Middle frontal gyrus (tissue), 1 donor: ENCODE measurements around the gene HNRNPA3.
A peak's percentile ranks its signal among the peaks of the same experiment; 100 is the strongest.
"Not testable (repeated sequence)": the region's sequence is repeated elsewhere in the genome, so short reads cannot be mapped to it uniquely, and the experiment has no call there.

Source experiments
- DNase-seq: peaks from one replicate; pipeline ENCODE4 v3.0.0-alpha.2; 2015; ENCODE audit warnings: low spot score; ENCODE audit errors: extremely low spot score

HNRNPA3 gene

GRCh38 chr2:177254433-177255226 is 42.0 kb downstream of the HNRNPA3 start:
- no peak for DNase-seq

GRCh38 chr2:177255227-177255601 is 42.6 kb downstream of the HNRNPA3 start:
- DNase-seq: no peak

GRCh38 chr2:177256026-177256425 is 43.4 kb downstream of the HNRNPA3 start:
- DNase-seq: no peak

- DNase-seq: no peak
Measured at GRCh38 chr2:177256695-177257094, 44.1 kb downstream of the HNRNPA3 start.

- DNase-seq: no peak
Measured at GRCh38 chr2:177257471-177257870, 44.9 kb downstream of the HNRNPA3 start.

GRCh38 chr2:177258059-177258458 is 45.5 kb downstream of the HNRNPA3 start:
- DNase-seq: no peak

- no peak for DNase-seq
Measured at GRCh38 chr2:177260379-177260778, 47.8 kb downstream of the HNRNPA3 start.

- no peak for DNase-seq
Measured at GRCh38 chr2:177261116-177262060, 48.8 kb downstream of the HNRNPA3 start.

- no peak for DNase-seq
Measured at GRCh38 chr2:177262092-177262491, 49.5 kb downstream of the HNRNPA3 start.

- DNase-seq: no peak
Measured at GRCh38 chr2:177262958-177263450, 50.4 kb downstream of the HNRNPA3 start.

GRCh38 chr2:177263451-177264208 is 51.0 kb downstream of the HNRNPA3 start:
- DNase-seq: peak; percentile 93

- DNase-seq: no peak
Measured at GRCh38 chr2:177264209-177264692, 51.7 kb downstream of the HNRNPA3 start.

GRCh38 chr2:177264693-177265587 is 52.3 kb downstream of the HNRNPA3 start, which contains the start of gene NFE2L2:
Gene NFE2L2 (minus strand): TSS chr2:177264727. CDS start chr2:177264576, 151 bp downstream.
- DNase-seq: peak; percentile 72

- DNase-seq: no peak
Measured at GRCh38 chr2:177265824-177266817, 53.5 kb downstream of the HNRNPA3 start.

- DNase-seq: not testable (repeated sequence)
Measured at GRCh38 chr2:177266955-177267354, 54.4 kb downstream of the HNRNPA3 start.

- no peak for DNase-seq
Measured at GRCh38 chr2:177268187-177268871, 55.7 kb downstream of the HNRNPA3 start.

- DNase-seq: no peak
Measured at GRCh38 chr2:177268901-177269300, 56.3 kb downstream of the HNRNPA3 start.

- no peak for DNase-seq
Measured at GRCh38 chr2:177270531-177270930, 57.9 kb downstream of the HNRNPA3 start.
